RWPE1 (cell line): Measurements from ENCODE around the gene PPCS.
A peak's percentile ranks its signal among the peaks of the same experiment; 100 is the strongest.
"Not testable (repeated sequence)": the region's sequence is repeated elsewhere in the genome, so short reads cannot be mapped to it uniquely, and the experiment has no call there.

Experiments
- CTCF ChIA-PET: fragments of 350-600 bp; sonication (Branson Sonifier 250); formaldehyde crosslinking; extraction: SDS; loops from one replicate; lab custom pipeline; 2021; lab: Yijun Ruan, JAX
- POLR2A ChIA-PET: fragments of 400-600 bp; formaldehyde crosslinking; extraction: SDS; loops from one replicate; lab custom pipeline; 2020; ENCODE audit warnings: antibody characterized with exemption; ENCODE audit not compliant: low non-redundant PET; lab: Yijun Ruan, JAX
- DNase-seq: peaks from one replicate; pipeline ENCODE4 v3.0.0; 2012; ENCODE audit warnings: low spot score
- H3K27ac ChIP-seq: fragments of 450-650 bp; 2 replicates; pipeline ENCODE4 v1.5.1; 2017
- TF ChIP-seq, protein P1 (sequence below): fragments of 450-650 bp; conservative IDR thresholded peaks from 2 replicates; pipeline ENCODE4 v1.5.1; 2017; ENCODE audit warnings: low read depth, mild to moderate bottlenecking

Gene PPCS

GRCh38 chr1:42479621-42480020, 23.3 kb downstream of the PPCS start:
- TF ChIP-seq, protein P1, sequence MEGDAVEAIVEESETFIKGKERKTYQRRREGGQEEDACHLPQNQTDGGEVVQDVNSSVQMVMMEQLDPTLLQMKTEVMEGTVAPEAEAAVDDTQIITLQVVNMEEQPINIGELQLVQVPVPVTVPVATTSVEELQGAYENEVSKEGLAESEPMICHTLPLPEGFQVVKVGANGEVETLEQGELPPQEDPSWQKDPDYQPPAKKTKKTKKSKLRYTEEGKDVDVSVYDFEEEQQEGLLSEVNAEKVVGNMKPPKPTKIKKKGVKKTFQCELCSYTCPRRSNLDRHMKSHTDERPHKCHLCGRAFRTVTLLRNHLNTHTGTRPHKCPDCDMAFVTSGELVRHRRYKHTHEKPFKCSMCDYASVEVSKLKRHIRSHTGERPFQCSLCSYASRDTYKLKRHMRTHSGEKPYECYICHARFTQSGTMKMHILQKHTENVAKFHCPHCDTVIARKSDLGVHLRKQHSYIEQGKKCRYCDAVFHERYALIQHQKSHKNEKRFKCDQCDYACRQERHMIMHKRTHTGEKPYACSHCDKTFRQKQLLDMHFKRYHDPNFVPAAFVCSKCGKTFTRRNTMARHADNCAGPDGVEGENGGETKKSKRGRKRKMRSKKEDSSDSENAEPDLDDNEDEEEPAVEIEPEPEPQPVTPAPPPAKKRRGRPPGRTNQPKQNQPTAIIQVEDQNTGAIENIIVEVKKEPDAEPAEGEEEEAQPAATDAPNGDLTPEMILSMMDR: no peak
- POLR2A ChIA-PET: no interaction called here
- peak; percentile 28 for DNase-seq
- CTCF ChIA-PET: interaction anchor here (0.7 kb wide), 1 partner anchor 17 kb away, joined by 4 read pairs; no protein-coding TSS in a partner anchor
- no peak overlapping the region for H3K27ac ChIP-seq

- CTCF ChIA-PET: interaction anchor here (0.7 kb wide), 2 partner anchors 40 to 214 kb away, joined by 3 read pairs; no protein-coding TSS in a partner anchor
- TF ChIP-seq, protein P1: no peak
- H3K27ac ChIP-seq: no peak overlapping the region
- no peak for DNase-seq
- POLR2A ChIA-PET: no interaction called here
These were observed 24.6 kb downstream of the PPCS start for GRCh38 chr1:42480921-42481320.

DNA sequence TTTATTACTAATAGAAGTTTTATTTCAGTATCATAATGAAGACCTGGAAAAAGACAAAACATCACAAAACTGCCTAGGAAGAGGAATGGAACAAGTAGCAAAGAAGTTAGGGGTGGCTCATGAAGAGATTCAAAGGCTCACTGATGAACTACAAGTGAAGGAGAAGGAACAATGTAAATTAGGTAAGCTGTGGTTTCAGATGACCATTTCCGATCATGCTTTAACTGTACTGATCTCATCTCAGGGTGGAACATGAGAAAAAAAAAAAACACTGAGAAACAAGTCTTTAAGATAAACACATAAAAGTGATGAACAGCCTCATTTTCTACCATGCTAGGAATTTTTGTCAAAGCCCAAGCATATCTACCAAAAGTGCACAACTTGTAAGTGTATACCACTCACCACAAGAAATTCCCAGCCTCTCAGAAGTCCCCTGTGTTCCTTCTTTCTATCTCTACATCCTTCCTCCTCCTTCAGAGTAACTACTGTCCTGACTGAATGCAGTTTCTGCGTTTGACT, 26.4 kb downstream of the PPCS start:
- CTCF ChIA-PET: no interaction called here
- POLR2A ChIA-PET: no interaction called here
- no peak overlapping the region for H3K27ac ChIP-seq
- DNase-seq: no peak
- TF ChIP-seq, protein P1: no peak

- CTCF ChIA-PET: interaction anchor here (1.1 kb wide), 1 partner anchor 589 kb away, joined by 3 read pairs; no protein-coding TSS in a partner anchor
- POLR2A ChIA-PET: no interaction called here
- H3K27ac ChIP-seq: no peak overlapping the region
- TF ChIP-seq, protein P1: no peak
- peak; percentile 30 for DNase-seq
These were observed 28.0 kb downstream of the PPCS start for GRCh38 chr1:42484382-42484781.

DNA sequence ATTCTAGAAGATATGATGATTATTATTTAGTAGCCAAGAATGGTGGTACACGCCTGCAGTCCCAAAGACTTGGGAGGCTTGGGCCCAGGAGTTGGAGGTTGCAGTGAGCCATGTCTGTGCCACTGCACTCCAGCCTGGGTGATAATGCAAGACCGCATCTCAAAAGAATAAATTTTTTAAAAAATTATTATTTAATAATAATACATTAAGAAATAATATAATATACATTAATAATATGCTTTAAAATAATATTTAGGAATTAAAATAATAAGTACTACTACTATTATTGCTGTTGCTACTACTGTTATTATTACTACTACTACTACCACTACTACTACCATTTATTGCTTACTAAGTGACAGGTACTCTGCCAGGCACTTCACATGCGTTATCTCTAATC, 33.9 kb downstream of the PPCS start:
- no peak overlapping the region for H3K27ac ChIP-seq
- ChIA-PET CTCF (no interaction called here), POLR2A (no interaction called here)
- TF ChIP-seq, protein P1: no peak
- no peak for DNase-seq

DNA sequence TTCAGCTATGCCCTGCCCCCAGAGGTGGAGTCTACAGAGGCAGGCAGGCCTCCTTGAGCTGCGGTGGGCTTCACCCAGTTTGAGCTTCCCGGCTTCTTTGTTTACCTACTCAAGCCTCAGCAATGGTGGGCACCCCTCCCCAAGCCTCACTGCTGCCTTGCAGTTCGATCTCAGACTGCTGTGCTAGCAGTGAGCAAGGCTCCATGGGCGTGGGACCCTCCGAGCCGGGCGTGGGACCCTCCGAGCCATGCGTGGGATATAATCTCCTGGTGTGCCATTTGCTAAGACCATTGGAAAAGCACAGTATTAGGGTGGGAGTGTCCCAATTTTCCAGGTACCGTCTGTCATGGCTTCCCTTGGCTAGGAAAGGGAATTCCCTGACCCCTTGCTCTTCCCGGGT, 45.7 kb downstream of the PPCS start:
- CTCF ChIA-PET: interaction anchor here (0.7 kb wide), 1 partner anchor 11 kb away, joined by 3 read pairs; no protein-coding TSS in a partner anchor
- DNase-seq, POLR2A ChIA-PET, H3K27ac ChIP-seq: not testable (repeated sequence)

DNA sequence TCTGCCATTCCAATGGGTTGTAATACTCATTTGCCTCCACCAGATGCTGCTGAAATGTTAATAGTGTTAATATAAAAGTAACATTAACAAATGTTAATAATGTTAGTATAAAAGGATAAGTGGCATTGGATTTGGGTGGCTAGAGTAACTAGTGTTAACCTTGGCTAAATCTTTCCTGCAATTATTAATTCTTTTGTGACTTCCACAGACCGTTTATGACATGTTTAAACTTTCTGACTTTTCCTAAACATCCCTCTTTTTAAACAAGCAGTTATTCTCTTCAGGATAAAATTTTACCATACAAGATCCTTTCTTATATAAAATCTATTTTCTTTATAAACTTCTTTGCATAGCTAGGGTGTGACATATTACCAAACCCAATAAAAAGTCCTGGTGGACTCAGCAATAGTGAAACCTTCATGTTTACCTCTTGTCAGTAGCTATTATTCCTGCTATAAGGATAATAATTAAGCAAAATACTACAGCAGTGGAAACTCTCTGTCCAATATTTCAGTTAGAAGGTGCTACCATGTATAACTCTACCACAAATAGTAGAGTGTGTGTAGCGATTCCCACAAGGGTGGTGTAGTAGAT, 48.3 kb downstream of the PPCS start:
- TF ChIP-seq, protein P1: no peak
- CTCF ChIA-PET: no interaction called here
- no peak for DNase-seq
- POLR2A ChIA-PET: no interaction called here
- H3K27ac ChIP-seq: no peak overlapping the region
